ENCODE data around the gene PRAMEF10. TPM values are rescaled to one million over a fixed set of nuclear protein-coding genes. Genes with fewer than 3 reads are reported as not detected.

PRAMEF10 gene
- total RNA-seq, 2 donors from 2014 or later, result not detected

Other genes starting within 250 kb of the PRAMEF10 start
- gene AADACL3, start 182.2 kb downstream of the PRAMEF10 start, total RNA-seq, result not detected
- not detected for gene CFAP107, start 152.1 kb downstream of the PRAMEF10 start, total RNA-seq
- not detected for gene PRAMEF12, start 124.5 kb downstream of the PRAMEF10 start, total RNA-seq
- not detected for gene PRAMEF1, start 106.9 kb downstream of the PRAMEF10 start, total RNA-seq
- gene PRAMEF11, start 66.9 kb downstream of the PRAMEF10 start, total RNA-seq, result not detected
- gene HNRNPCL1, start 49.5 kb downstream of the PRAMEF10 start, total RNA-seq, result not detected
- gene PRAMEF2, start 41.2 kb downstream of the PRAMEF10 start, total RNA-seq, result not detected
- gene PRAMEF4, start 12.1 kb downstream of the PRAMEF10 start, total RNA-seq, result not detected
- not detected for gene PRAMEF7, start 18.3 kb upstream of the PRAMEF10 start, total RNA-seq
- not detected for gene PRAMEF6, start 49.3 kb upstream of the PRAMEF10 start, total RNA-seq
- gene PRAMEF27, start 158.3 kb upstream of the PRAMEF10 start, total RNA-seq, result not detected
- gene HNRNPCL3, start 162.5 kb upstream of the PRAMEF10 start, total RNA-seq, result not detected
- not detected for gene PRAMEF25, start 172.5 kb upstream of the PRAMEF10 start, total RNA-seq
- gene HNRNPCL2, start 218.6 kb upstream of the PRAMEF10 start, total RNA-seq, result not detected

All from activated T-helper 17 cell treated with anti-CD3 and anti-CD28 coated beads, Interleukin-2, amount 50 U/mL, for 72 hours (primary cell).